ENCODE measurements around the gene TRIM2.

GRCh38 chr4:153204728-153205648 lies 745 bp downstream of the TRIM2 start:
- TF ChIP-seq POLR2A (IDR thresholded peaks at IDR 0.05) (peak; percentile 9), POLR2AphosphoS5 (IDR thresholded peaks at IDR 0.05) (peak; percentile 72)

Measured in prostate gland (tissue), 1 donor.